Colonic mucosa (tissue), 4 donors: ENCODE measurements around the gene EPS8L3. TPM values are rescaled to one million over a fixed set of nuclear protein-coding genes. Genes with fewer than 3 reads are reported as not detected.

Experiments used
- DNase-seq: peaks from one replicate; pipeline ENCODE4 v3.0.0-alpha.2; 2020
- H3K27ac ChIP-seq: fragments of 200-600 bp; one replicate; pipeline ENCODE4 v1.8.0; 2021
- H3K27me3 ChIP-seq: fragments of 200-600 bp; one replicate; pipeline ENCODE4 v1.8.0; 2021
- H3K36me3 ChIP-seq: fragments of 200-600 bp; one replicate; pipeline ENCODE4 v1.8.0; 2021
- H3K4me1 ChIP-seq: fragments of 200-600 bp; one replicate; pipeline ENCODE4 v1.8.0; 2021; ENCODE audit warnings: mild to moderate bottlenecking
- H3K4me3 ChIP-seq: fragments of 200-600 bp; one replicate; pipeline ENCODE4 v1.8.0; 2021
- H3K9ac ChIP-seq, 2 donors: one replicate each; pipeline ENCODE4 v1.7.0; 2013; ENCODE audit warnings: control low read depth in 2 of 2, low read depth in 2 of 2, low read length in 2 of 2
- H3K9me3 ChIP-seq: fragments of 200-600 bp; one replicate; pipeline ENCODE4 v1.8.0; 2021
- CTCF ChIP-seq: fragments of 200-600 bp; IDR thresholded peaks from one replicate; pipeline ENCODE4 v1.8.0; 2022; ENCODE audit warnings: antibody characterized with exemption, mild to moderate bottlenecking
- intact Hi-C: fragments of 100-400 bp; cut with DNase I; formaldehyde crosslinking; loops from one replicate; pipeline ENCODE4 v1.14.1; 2022
- total RNA-seq, 2 donors: library from RNA; stranded (reverse); fragmentation: NEBNext Ultra II Directional in 1 of 2; extraction: Animal tissue kit (Norgen Biotek cat#: 25700) in 1 of 2; gene quantifications; one replicate each; pipeline ENCODE4 v1.2.1, GENCODE V29; 2021
- donor health status: healthy.
- donor health status: DM: no; HTN: no; CAD: no.
- donor health status: DM: no; HTN: no; CAD: no.

EPS8L3 gene
- total RNA-seq, 2 donors from 2014 or later = 283 to 290 TPM

- H3K9ac ChIP-seq = peak overlapping the region; percentile 12 to 47
- peaks cover 6% of the 10 kb centered on the region for H3K4me1 ChIP-seq
- no peak overlapping the region for H3K4me3 ChIP-seq
- H3K36me3 ChIP-seq = no peaks in the 10 kb centered on the region
- DNase-seq = peak; percentile 25
- no peaks in the 10 kb centered on the region for H3K9me3 ChIP-seq
- H3K27me3 ChIP-seq = no peaks in the 10 kb centered on the region
- H3K27ac ChIP-seq = peak overlapping the region; percentile 60
- intact Hi-C loops = no loop called here
- TF ChIP-seq CTCF = no peak
These were observed 23.6 kb upstream of the EPS8L3 start for GRCh38 chr1:109787211-109787844.

- H3K9me3 ChIP-seq = no peaks in the 10 kb centered on the region
- H3K4me3 ChIP-seq = no peak overlapping the region
- H3K27ac ChIP-seq = peak overlapping the region; percentile 60
- no peaks in the 10 kb centered on the region for H3K27me3 ChIP-seq
- DNase-seq = peak; percentile 76
- H3K9ac ChIP-seq = peak overlapping the region; percentile 12 to 31
- no peaks in the 10 kb centered on the region for H3K36me3 ChIP-seq
- TF ChIP-seq CTCF = no peak
- peaks cover 4% of the 10 kb centered on the region for H3K4me1 ChIP-seq
- intact Hi-C loops = no loop called here
These were observed 22.9 kb upstream of the EPS8L3 start for GRCh38 chr1:109786531-109787021.

GRCh38 chr1:109786112-109786480, 22.4 kb upstream of the EPS8L3 start:
- no peak for TF ChIP-seq CTCF
- no peak for DNase-seq
- no peaks in the 10 kb centered on the region for H3K9me3 ChIP-seq
- H3K4me3 ChIP-seq = no peak overlapping the region
- peak overlapping the region; percentile 60 for H3K27ac ChIP-seq
- H3K4me1 ChIP-seq = peaks cover 4% of the 10 kb centered on the region
- intact Hi-C loops = no loop called here
- H3K9ac ChIP-seq = peak overlapping the region; percentile 12 to 31
- no peaks in the 10 kb centered on the region for H3K36me3 ChIP-seq
- no peaks in the 10 kb centered on the region for H3K27me3 ChIP-seq

GRCh38 chr1:109785446-109786111, 21.9 kb upstream of the EPS8L3 start:
- Histone ChIP-seq H3K36me3 (no peaks in the 10 kb centered on the region), H3K4me1 (peaks cover 4% of the 10 kb centered on the region), H3K4me3 (no peak overlapping the region), H3K9ac (no peak overlapping the region), H3K27me3 (no peaks in the 10 kb centered on the region), H3K9me3 (no peaks in the 10 kb centered on the region), H3K27ac (no peak overlapping the region)
- TF ChIP-seq CTCF = no peak
- DNase-seq = peak; percentile 18
- intact Hi-C loops = no loop called here

- Histone ChIP-seq H3K36me3 (no peaks in the 10 kb centered on the region), H3K4me3 (no peak overlapping the region), H3K9me3 (no peaks in the 10 kb centered on the region), H3K9ac (no peak overlapping the region), H3K27ac (no peak overlapping the region), H3K27me3 (no peaks in the 10 kb centered on the region), H3K4me1 (peaks cover 4% of the 10 kb centered on the region)
- no peak for TF ChIP-seq CTCF
- intact Hi-C loops = no loop called here
- DNase-seq = no peak
These were observed 21.0 kb upstream of the EPS8L3 start for GRCh38 chr1:109784551-109785252.
